HG03135 (cell line): ENCODE results near the gene CCNK.
A peak's percentile ranks its signal among the peaks of the same experiment; 100 is the strongest.

Source experiments
- ATAC-seq: cut with Tn5 transposase; IDR thresholded peaks from one replicate; pipeline ENCODE4 v1.9.1; 2021; ENCODE audit warnings: mild to moderate bottlenecking, moderate library complexity; ENCODE audit not compliant: unreplicated experiment

CCNK gene

DNA sequence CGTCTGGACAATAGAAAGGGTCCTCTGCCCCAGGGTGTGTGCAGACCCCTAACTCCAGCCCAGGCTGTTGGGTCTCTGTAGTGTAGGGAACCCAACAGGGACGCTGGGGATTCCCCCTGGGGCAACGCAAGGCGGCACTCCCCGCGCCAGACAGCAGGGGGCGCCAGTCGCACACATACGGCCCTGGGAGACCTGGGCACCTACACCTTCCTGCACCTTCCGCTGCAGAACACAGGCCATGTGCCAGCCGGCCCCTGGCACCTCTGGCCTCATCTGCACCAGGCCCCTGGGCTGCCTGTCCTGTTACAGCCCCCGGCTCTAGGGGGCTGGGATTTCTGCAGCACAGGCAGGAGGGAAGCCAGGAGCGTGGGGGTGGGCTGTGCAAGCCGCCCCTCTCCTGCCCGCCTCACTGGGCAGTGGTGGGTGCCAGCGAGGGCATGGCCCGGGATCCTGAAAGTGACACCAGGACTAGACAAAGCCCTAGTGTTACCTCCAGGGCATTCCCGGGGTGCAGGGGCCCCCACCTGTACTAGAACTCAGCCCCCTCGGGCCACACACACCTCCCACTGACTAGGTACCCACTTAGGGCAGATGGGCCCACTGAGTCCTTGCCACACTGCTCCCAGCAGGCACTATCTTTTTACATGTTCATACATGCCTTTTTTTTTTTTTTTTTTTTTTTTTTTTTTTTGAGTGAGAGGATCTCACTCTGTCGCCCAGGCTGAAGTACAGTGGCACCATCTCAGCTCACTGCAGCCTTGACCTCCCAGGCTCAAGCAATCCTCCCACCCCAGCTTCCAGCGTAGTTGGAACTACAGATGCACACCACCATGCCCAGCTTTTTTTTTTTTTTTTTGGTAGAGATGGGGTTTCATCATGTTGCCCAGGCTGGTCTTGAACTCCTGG is 37.5 kb downstream of the CCNK start:
- ATAC-seq, result peak; percentile 84

DNA sequence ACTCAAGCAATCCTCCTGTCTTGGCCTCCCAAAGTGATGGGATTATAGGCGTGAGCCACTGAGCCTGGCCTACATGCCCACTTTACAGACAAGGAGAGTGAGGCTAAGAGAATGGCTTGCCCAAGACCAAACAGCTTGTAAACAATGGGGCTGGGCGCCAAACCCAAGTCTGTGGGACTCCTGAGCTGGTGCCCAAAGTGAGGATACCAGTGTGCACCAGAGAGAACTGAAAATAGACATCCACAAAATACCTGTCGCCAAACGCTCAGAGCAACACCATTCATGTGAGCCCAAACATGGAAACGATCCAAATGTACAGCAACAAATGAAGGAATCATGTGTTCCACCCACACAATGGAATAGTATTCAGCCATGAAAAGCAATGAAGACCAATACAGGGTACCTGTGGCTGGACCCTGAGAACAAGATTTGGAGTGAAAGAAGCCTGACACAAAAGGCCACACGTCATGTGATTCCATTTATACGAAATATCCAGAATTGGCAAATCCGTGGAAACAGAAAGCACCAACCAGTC is 38.2 kb downstream of the CCNK start:
- no peak for ATAC-seq

DNA sequence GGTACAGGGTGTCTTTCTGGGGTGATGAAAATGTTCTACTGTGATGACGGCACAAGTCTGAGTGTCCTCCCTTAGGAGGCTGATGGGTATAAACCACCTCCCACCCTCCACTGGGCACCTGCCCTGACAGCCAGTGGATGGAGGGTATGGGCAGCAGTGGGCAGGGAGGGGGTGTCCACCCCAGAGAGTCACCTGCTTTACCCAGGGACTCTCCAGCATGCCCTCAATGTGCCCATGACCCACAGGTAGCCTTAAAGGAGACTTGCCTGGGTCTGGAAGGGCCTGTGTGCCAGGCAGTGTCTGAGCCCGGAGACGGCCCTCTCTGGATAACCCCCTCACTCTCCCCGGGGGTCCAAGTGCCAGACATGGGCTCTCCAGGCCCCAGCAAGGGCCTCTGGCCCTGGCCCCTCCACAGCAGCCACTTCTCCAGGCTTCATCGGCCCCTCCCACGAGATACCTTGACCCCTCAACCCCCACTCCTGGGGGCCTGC is 38.8 kb downstream of the CCNK start:
- ATAC-seq, result no peak

DNA sequence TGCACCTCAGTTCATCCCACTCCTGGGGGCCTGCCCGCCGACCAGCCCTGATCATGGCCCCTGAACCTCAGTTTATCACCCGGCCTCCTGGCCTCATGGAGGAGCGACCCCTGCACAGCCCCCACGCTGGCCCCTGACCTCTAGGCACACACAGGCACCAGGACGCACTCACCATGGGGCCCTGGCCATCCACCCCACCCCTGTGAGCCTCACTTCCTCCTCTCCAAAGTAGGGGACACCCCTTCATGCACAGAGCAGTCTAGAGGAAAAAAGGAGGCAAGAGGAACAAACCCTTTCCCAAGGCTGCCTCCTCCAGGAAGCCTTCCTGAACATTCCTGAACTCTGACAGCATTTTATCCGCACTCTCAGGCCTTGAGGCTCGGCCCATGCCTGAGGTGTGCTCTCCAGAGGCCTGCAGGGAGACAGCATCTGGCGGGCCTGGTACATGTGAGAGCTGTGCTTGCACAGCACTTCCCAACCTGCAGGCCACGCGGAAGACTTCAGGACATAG is 39.4 kb downstream of the CCNK start:
- ATAC-seq, result no peak

DNA sequence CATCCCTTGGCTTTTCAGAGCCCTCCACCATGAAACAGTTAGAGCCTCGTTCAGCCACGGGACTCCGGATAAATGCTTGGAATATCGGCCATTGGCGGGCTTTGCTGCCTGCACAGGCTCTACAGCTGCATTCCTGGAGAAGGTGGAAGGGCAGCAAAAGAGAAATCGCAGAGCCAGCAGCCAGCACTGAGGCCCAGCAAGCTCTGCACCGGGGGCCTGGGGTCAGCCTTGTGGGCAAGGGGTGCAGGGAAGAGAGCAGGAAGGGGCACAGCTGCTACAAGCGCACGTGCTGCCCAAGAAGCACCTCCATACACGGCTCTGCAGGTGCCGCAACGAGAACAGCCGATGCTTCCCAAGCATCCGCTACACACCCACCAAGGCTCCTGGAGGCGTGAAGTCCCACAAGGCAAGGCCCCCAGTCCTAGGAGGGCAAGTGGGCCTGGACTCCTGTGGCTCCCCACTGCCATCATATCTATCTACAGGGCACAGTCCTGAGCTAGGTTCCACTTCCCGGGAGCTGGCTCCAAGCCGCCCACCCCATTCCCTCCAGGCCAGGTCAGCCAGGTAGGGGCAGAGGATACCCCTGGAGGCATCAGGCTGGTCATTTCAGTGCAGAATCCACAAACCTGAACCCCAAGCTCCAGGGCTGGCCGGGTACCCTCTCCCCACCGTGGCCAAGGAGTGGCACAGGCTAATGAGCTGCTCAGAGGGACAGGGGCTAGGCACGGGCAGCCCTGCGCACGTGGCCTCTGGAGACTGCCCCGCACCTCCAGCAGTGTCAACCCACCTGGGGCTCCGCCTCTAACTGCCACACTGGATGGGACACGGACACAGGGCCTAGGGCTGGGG is 40.2 kb downstream of the CCNK start:
- ATAC-seq, result no peak

DNA sequence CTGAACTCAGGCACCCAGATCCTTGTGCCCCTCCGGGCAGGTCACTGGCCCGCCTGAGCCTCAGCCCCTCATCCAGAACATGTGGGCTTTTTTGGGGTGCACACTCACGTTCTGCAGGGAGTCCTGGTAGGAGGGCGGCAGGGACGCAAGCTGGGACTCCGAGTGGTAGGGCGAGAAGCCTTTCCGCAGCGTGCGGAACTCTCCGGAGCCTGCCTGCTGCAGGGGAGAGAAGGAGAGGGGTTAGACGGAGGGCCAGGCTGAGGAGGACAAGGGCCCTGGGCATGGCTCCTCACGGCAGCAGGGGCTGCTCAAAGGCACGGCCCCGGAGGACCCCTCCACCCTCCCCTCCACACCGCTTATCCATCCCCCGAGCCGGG is 40.8 kb downstream of the CCNK start:
- no peak for ATAC-seq

DNA sequence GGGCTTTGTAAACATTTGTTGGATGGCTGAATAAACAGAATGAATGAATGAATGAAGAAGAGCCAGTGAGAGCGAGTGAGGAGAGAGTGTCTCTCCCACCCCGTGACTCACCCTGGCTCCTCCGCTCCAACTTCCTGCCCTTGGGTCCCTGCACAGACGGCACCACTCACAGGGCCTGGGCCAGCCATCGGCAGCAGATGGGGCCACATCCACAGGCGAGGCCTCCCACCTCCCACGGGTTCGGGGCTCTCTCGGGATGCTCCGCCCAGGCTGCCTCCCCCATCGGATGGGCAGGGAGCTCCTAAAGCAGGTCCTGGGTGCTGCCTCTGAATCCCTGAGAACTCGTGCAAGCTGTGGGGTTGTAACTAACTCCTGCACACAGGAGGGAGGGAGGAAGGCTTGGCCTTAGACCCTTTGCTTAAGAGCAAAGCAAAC is 41.3 kb downstream of the CCNK start:
- ATAC-seq, result no peak

DNA sequence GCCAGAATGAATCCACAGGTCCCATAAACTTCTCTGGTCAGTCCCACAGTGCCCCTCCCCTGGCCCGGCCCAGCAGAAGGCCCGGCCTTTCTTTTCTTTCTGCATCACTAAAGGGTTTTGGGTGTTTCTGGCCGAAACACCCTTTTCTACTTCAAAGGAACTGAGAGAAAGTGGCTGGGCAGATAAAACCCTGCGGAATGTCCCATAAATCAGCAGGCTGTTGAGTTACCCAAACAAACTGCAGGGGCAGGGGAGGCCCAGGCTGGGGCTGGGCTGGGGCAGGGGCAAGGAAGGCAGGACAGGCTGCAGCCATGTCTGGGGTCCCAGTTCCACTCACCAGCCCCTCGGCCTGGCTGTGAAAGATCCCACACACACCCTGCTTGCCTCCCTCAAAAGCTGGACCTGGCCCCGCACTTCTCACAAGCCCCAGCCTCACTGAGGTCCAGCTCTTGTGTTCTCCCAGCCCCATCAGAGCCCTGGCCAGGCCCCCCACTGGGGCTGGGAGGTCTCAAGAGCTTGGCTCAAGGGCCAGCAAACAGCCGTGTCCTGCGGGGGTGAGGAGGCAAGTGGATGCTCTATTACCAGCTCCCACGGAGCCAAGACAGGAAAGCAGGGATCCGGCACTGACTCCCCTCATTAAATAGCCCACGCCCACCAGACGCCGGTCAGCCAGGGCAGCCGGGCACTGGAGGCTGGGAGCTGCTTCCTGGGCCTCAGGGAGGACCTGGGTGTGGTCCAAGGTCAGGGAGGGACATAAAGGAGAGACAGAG is 41.9 kb downstream of the CCNK start:
- ATAC-seq, result no peak

DNA sequence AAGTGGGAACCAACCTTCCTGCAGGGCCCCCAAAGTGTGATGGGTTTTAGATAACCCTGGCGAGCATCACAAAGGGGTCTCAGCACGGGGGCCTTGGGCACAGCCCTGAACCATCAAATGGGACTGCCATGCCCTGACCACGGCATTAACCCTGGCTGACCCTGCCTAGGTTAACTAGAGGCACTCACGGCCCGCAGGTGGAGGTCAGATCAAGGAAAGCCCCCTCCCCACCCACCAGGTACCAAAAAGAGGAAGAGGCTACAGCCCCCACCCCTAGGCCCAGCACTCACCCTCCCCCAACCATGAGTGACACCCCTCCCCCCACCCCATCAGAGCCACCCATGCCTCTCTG is 42.5 kb downstream of the CCNK start:
- no peak for ATAC-seq

DNA sequence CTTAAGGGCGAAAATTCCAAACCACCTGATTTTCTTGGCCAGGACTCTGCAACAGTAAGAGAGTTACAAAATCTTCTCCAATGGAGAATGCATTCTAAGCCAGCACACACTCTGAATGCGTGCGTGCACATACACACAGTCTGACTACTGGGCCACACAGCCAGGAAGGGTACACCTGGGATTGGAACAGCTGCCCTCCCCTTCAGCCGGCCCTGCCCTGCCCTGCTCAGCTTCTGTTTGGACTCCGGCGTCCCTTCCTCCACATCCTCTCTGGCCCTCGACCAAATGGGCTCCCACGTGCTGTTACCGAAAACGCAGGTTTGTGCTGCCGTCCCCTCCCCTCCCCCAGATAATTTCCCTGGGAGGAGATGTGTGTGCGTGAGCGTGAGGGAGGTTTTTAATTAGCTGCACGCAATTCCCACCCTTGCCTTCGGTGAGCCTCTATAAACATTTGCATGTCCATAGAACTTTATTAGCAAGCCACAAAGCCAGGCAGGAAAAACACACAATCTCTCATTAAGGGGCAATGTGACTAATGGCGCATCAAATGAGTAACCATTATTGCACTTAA is 43.0 kb downstream of the CCNK start:
- ATAC-seq, result no peak

DNA sequence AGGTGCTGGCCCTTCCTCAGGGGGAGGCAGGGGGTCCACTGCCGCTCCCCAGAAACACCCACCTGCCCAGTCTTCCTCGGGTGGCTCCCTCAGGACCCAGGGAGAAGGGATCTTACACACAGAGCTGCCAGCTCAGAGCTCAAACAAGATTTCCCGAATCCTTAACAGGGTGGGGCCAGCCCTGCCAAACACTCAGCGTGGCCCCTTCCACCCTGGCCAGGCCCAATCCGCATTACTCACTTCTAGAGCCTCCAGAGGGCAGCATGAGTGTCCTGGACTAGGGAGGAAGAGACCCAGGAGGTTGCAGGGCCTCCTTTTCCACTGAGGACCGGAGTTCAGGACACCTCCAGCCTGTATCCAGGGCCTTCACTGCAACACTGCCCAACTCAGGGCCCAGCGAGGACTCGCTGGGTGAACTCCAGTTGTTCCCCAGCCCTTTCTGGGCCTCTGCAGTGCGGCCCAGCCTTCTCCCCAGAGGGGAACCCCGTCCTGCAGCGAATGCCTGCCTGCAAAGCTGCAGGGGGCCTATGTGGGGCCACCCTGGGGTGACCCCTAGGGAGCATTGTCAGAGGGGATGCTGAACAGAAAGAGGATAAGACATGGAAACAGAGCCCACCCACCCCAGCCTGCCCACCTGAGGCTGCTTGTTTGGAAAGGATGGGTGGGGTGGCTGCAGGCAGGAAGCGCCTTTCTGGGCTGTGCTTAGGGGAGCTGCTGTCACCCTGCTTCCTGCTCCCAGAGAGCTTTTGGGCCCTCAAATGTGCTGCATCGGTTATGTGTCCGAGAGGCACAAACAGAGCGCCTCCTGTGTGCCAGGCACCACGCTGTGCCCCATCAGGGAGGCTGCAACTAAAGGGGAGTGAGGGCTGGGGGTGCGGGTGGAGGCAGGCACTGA is 43.8 kb downstream of the CCNK start:
- ATAC-seq, result no peak

DNA sequence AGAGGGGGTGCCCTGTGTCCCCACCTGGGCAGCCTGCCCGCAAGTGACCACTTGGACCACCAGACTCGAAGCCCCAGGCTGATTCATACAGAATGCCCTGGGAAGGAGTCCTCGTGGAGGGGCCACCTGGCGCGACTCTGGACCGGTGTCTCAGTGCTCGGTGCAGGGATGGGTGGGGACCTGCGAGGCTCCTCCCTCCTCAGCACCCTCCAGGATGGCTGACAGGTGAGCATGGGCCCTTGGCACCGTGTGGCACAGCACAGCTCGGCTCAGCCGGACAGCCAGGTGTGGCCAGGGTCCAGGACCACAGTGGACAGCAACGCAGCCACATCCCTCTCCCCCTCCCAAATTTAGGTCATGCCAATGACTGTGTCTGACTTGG is 44.5 kb downstream of the CCNK start:
- ATAC-seq, result no peak

DNA sequence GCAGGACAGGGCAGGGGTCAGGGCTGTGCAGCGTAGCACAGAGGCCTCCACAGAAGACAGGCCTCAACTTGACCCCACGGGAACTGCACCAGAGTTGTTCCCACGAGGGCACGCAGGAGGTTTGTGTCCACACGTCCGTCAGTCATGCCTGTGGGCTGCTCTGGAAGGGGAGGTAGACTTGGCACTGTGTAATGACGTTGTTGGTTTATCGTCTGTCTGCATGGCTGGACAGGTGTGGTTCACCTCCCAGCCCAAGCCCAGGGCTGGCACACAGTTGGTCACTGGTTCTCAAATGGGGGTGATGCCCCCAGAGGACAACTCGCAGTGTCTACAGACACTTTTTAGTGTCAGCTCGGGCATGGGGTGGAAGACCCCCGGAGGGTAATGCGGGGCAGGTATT is 45.8 kb downstream of the CCNK start:
- no peak for ATAC-seq

DNA sequence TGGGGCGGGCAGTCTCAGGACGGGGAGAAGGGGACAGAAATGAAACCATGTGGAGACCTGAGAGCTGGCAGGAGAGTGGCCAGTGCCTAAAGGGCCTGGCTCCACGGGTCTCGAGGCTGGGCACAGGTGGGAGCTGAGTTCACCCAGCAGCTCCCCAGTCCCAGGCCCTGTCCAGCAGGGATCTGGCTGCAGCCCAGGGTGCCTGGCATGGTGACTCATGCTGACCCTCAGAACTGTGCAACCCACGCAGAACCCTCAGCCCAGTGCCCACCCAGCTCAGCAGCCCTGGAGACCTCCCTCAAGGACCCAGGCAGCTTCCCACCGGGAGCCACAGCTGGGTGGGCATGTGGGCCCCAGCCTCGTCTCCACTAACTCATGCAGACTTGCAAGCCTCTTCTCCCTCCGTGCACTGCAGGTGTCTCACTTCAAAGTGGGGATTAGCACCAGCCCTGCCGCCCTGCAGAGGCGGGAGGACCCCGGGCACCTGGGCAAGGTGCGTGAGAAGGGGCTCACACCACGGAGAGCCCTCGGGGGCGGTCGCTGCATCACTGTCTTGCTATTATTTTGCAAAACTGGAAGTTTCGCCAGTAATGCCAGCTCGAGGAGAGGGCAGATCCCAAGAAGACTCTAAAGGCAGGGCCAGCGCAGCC is 46.3 kb downstream of the CCNK start:
- no peak for ATAC-seq

DNA sequence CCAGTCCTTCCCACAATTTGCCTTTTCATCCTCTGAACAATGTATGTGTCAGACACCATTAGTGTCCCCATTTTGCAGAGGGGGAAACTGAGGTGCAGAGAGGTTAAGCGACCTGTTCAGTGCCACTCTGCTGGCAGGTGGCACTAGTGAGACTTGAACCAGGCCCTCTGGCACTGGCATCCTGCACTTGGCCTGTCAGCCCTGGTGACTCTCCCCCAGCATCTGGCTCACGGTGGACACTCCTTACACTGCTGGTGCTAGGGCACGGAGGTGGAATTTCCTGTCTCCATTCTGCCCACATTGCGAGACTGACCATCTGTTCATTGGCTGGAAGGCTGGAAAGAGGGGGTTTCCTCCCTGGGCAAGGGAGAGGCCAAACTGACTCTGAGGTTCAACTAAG is 48.7 kb downstream of the CCNK start:
- no peak for ATAC-seq

DNA sequence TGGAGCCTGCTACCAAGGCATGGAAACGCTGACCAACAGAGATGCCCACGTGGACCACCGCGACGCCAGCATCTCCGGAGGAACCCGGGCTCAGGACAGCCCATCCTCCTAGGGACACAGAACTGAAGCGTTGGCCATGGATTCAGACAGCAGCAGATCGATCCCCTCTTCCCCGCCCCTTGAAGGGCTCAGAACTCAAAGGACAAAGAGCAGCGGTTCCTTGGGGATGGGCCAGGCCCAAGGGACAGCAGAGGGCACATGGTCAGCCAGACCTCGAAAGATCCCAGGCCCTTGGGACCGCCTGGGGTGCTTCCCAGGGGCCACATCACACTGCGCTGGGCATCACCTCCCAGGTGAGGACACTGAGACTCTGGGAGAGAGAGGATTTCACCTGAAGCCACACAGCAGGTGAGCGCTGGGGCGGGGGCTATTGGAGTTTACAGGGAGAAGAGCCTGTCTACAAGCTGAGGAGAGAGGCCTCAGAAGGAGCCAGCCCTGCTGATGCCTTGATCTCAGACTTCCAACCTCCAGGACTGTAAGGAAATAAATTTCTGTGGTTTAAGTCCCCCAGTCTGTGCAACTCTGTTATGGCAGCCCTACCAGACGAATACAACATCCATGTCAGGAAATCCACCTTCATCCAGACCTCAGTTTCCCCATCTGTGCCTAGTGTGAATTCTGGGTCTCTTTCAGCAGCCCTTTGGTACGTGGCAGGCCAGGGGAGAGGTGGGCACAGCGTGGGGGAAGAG is 49.4 kb downstream of the CCNK start:
- ATAC-seq, result no peak

DNA sequence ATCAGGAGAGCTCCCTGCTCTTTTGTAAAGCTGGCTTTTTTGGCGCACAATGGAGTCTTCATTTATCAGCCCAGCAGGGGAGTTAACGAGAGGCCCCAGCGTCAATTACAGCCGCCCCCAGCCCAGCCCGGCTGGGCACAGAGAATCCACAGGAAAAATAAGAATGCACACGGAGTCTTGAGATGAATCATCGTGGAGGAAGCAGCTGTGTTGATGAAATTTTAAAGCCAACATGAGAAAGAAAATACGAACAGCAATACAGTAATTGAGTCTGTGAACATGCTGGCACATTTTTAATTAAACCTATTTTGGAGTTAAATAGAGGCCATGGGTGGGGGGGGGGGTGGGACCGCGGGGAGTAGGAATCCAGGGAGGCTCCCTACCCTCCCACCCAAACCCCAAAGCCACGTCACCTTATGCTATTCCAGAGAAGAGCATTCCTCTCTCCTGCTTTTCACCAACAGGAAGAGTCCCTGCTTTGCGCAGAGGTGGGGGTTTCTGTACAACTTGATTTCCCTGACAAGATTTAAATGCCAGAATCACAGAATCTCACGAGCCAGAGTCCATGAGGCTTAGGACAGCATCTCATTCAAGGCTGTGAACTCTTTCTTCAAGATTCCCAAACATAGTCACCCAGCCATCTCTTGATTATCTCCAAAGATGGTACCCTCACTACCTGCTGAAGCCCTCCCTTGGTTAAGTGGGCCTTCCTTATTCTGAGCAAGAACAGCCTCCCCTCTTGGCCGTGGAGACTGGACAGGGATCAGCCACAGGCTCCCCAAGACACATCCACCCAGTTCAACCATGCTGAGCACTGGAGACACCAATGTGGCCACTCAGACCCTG is 50.3 kb downstream of the CCNK start:
- no peak for ATAC-seq
